HG03558 (cell line): Measurements from ENCODE around the gene ZNF316.

ENCODE experiments used
- ATAC-seq: cut with Tn5 transposase; IDR thresholded peaks from one replicate; pipeline ENCODE4 v1.9.1; 2021; ENCODE audit warnings: moderate number of reproducible peaks; ENCODE audit not compliant: unreplicated experiment; ENCODE audit errors: extremely low read depth

ZNF316 gene

DNA sequence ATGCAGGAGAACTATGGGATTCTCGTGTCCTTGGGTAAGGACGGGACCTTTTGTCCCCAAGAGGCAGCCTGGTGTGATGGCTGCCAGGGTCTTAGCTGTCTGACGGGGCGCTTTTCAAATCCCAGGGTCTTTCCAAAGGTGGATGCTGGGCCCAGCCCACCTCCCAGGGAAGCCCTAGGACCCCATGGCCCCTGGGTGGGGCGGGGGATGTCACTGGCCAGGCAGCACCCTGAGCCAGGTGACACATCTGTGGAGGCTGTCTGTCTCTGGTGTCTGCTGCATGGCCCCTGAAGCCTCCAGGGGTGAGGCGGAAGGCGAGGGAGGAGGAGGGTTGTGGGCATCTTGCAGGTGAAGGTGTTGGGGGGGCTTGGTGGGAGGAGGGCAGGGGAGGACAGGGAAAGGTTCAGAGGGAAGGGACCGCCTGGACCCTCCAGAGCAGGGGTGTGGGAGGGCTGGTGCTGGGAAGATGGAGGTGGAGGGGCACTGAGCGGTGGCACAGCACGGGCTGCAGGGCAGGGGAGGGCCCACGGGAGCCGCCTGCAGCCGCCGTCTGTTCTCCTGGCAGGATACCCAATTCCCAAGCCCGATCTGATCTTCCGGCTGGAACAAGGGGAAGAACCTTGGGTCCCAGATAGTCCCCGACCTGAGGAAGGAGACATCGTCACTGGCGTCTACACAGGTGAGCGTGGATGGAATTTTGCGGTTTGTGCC is 7.0 kb downstream of the ZNF316 start:
- ATAC-seq, result no peak

- ATAC-seq, result no peak
These were observed 7.6 kb downstream of the ZNF316 start for GRCh38 chr7:6644728-6645127.

GRCh38 chr7:6646465-6646864 is 9.3 kb downstream of the ZNF316 start:
- no peak for ATAC-seq

DNA sequence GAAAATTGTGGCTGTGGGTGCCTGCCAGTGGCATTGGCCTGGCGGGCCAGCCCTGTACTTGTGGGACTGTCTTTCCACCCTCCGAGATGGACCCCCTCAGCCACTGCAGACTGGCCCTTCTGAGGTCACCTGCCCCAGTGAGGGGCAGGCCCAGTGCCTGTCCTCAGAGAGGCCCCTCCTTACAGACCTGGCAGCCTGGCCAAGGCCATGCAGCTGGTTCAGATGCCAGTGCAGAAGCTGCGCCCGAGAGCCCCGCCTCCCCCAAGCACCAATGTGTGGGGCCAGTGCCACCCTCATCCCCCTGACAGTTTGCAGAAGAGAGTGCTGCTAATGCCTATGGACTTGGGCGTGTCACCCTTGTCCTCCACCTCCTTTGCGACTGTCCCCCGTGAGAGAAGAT is 10.0 kb downstream of the ZNF316 start:
- ATAC-seq, result no peak

- no peak for ATAC-seq
These were observed 10.4 kb downstream of the ZNF316 start for GRCh38 chr7:6647541-6647940.

GRCh38 chr7:6648066-6648814 is 11.1 kb downstream of the ZNF316 start:
- no peak for ATAC-seq

GRCh38 chr7:6648815-6649104 is 11.6 kb downstream of the ZNF316 start:
- ATAC-seq, result no peak

- ATAC-seq, result no peak
These were observed 12.3 kb downstream of the ZNF316 start for GRCh38 chr7:6649241-6649961.

- ATAC-seq, result no peak
These were observed 13.0 kb downstream of the ZNF316 start for GRCh38 chr7:6650086-6650485.

DNA sequence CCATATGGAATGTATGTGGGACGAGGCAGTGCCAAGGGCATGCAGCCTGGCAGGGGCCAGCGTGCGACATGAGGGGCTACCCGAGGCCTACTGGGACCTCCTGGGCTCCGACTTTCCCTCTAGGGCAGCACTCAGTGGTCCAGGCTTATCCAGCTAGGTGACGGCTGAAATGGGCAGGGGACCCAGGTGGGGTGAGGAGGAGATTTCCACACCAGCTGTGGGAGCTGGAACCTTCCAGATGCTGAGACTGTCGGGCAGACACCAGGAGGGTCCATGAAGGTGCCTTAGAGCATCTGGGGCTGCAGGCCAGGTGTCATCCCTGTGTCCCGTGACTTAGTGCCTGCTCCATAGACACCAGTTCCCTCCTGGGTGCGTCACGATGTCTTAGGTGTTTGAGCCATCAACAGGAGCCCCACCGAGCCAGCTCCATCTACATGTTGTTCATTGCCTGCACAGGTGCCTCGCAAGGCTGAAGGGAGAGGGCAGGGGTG is 13.4 kb downstream of the ZNF316 start:
- ATAC-seq, result no peak

DNA sequence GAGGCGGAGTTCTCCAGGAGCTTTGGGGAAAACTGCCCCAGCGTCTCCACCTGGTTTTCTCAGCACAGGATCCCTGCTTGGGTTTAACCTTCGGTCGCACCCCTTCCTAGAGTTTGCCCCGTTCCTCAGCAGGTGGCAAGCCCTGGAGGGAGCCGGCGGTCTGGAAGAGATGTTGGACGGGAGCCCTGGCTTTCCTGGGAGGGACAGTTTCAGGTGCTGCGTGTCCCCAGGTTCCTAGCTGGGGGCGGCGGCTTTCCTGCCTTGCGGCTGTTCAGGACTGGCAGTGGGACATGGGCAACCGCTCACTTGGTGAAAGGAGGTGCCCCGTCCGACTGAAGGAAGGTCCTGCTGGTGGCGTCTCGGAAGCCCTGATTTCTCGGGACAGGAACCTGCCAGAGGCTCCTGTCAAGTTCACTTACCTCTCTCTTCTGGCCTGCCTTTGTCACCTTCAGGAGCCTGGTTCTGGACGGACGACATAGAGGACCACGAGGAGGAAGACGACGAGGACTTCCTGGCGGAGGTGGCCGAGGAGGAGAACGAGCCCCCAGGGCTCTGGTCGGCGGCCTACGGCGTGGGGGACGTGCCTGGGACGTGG is 14.8 kb downstream of the ZNF316 start:
- no peak for ATAC-seq

DNA sequence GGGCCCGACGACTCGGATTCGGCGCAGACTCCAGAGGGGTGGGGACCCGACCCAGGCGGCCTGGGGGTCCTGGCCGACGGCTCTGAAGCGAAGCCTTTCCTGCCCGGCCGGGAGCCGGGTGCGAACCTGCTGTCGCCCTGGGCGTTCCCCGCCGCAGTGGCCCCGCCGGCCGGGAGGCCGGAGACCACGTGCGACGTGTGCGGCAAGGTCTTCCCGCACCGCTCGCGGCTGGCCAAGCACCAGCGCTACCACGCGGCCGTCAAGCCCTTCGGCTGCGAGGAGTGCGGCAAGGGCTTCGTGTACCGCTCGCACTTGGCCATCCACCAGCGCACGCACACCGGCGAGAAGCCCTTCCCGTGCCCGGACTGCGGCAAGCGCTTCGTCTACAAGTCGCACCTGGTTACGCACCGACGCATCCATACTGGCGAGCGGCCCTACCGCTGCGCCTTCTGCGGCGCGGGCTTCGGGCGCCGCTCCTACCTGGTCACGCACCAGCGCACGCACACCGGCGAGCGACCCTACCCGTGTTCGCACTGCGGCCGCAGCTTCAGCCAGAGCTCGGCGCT is 15.4 kb downstream of the ZNF316 start:
- no peak for ATAC-seq

GRCh38 chr7:6653071-6654003 is 16.2 kb downstream of the ZNF316 start:
- no peak for ATAC-seq

DNA sequence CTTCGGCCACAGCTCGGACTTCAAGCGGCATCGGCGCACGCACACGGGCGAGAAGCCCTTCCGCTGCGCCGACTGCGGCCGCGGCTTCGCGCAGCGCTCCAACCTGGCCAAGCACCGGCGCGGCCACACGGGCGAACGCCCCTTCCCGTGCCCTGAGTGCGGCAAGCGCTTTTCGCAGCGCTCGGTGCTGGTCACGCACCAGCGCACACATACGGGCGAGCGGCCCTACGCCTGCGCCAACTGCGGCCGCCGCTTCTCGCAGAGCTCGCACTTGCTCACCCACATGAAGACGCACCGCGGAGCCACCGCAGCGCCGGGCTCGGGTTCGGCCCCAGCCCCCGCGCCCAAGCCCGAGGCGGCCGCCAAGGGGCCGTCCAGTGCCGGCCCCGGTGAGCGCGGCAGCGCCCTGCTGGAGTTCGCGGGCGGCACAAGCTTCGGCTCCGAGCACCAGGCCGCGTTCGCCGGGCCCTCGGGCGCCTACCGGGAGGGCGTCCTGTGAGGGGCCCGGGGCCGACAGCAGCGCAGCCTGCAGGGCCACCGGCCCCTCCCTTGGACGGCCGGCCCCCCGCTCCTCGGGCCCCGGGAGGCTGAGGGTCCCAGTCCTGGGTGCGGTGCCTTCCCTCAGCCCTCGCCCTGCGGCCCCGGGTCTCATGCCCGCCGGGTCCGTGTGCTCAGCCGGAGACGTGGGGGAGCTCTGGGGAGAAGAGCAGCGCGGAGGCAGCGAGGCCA is 17.2 kb downstream of the ZNF316 start:
- ATAC-seq, result no peak

DNA sequence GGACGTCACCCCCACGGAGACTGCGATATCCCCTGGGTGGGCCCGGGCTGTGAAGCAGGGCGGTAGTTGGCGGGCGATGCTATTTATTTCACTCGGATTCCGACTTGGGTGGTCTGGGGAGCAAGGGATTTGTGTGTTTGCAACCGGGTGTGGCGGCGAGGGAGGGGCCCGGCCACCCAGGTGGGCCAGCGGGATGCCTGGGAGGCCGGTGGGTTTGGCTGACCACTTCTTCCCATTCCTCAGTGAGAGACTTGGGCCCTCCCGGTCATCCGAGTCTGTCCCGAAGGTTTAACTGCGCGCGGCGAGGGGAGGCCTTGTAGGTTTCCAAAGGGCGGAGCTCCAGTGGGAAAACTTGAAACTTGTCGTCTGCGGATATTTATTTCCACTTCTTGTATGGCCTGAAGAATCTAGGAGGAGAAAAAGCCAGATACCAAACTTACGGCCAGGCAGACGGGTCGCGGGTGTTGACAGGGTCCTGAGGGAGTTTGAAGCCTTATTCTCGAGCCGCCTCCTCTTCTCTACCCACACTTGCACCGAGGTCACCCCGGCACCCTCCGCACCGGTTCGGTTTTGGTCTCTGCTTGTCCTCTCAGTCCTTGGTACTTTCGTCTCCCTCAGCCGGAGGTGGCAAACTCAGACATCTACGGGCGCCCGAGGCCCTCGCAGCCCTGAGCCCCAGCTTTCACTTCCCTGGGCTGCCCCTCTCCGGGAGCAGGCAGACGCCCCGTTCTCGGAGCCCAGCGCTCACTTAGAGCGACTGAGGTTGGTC is 17.9 kb downstream of the ZNF316 start:
- no peak for ATAC-seq

DNA sequence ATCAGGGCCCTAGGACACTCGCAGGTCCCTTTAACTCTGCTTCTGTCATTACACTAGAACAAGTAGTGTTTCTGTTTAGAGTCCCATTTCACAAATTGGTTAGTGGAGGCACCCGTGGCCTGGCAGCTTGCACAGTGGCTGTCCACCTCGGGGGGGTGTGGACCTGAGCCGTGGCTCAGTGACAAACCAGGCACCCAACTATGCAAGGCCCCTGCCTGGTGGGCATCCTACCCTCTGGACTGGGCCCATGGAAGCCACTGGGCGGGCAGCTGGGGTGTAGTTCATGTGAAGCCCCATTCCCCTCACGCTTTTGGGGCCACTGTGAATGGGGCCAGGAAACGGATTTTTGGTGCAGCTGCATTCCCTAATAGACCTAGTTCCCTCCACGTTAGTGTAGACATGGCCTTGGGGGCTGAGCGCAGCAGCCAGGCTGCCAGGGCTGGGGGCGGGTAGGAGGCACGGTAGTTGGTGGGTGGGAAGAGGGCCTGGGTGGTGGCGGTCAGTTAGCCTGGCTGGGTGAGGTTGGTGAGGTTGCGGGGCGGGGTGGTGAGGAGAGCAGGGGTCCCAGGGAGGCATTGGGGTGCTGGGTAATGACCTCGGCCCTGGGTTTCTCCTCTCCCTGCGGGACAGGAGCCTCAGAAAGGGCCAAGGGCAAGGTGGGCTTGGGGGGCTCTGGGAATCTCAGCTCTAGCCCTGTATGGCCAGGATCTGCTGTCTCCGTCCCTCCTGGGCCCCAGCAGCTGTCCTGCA is 18.7 kb downstream of the ZNF316 start:
- no peak for ATAC-seq

GRCh38 chr7:6656413-6656812 is 19.3 kb downstream of the ZNF316 start:
- no peak for ATAC-seq
